ENCODE measurements around the gene TMX4. TPM values are rescaled to one million over a fixed set of nuclear protein-coding genes. Genes with fewer than 3 reads are reported as not detected.

The TMX4 gene
- total and polyA plus RNA-seq, 12 donors = 26.7 to 169 (median 115) TPM

DNA sequence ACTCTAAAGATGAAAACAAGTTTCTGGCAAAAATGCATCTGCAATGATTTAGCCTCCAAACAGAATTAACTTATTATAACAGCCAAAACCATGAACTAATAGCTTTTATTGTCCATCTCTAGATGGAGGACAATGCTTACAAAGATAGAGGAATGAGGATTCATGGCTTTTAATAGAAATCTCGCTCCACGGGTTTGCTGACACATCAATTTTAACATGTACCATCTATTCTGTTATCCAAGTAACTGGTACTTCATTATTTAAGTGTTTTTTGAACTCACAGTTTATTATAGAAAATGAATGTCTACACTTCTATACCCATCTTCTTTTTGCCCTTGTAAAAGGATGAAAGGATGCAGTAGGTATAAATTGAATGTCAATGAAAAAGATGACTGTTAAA is 10.8 kb downstream of the TMX4 start:
- WGBS, 2 donors = 91 to 92% methylated on average over 2 of the region's 2 CpGs
- Histone ChIP-seq H3K4me3 (no peak overlapping the region), H3K4me1 (peaks cover 0 to 35% (median 13%) of the 10 kb centered on the region in 9 donors), H3K27ac (no peak overlapping the region), H3K36me3 (peaks cover 0 to 38% (median 0%) of the 10 kb centered on the region in 9 donors), H3K27me3 (no peaks in the 10 kb centered on the region), H3K9me3 (no peaks in the 10 kb centered on the region)
- intact Hi-C loops (cut with DNase I) = no loop called here
- DNase-seq = no peak
- ATAC-seq = no peak
- TF ChIP-seq, protein P1, sequence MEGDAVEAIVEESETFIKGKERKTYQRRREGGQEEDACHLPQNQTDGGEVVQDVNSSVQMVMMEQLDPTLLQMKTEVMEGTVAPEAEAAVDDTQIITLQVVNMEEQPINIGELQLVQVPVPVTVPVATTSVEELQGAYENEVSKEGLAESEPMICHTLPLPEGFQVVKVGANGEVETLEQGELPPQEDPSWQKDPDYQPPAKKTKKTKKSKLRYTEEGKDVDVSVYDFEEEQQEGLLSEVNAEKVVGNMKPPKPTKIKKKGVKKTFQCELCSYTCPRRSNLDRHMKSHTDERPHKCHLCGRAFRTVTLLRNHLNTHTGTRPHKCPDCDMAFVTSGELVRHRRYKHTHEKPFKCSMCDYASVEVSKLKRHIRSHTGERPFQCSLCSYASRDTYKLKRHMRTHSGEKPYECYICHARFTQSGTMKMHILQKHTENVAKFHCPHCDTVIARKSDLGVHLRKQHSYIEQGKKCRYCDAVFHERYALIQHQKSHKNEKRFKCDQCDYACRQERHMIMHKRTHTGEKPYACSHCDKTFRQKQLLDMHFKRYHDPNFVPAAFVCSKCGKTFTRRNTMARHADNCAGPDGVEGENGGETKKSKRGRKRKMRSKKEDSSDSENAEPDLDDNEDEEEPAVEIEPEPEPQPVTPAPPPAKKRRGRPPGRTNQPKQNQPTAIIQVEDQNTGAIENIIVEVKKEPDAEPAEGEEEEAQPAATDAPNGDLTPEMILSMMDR (IDR thresholded peaks at IDR 0.05) = no peak

DNA sequence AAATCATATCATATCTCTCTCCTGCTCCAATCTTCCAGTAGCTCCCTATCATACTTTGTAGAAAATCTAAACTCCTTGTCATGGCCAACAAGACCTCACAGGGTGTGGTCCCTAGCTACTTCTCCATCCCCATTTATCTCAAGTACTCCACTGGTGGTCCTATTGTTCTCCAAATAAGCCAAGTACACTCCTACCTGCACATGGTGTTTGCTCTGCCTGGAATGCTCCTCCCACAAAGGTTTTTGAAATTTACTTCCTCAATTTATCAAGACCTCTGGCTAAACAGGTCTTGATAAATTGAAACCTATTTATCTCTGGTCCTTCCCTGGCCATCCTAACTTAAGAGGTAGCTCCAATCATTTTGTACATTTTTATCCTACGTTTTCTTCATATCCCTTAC is 12.1 kb downstream of the TMX4 start:
- H3K27ac ChIP-seq = no peak overlapping the region
- ATAC-seq (no peak), DNase-seq (no peak)
- no peaks in the 10 kb centered on the region for H3K27me3 ChIP-seq
- intact Hi-C loops (cut with DNase I) = no loop called here
- peaks cover 0 to 22% (median 8%) of the 10 kb centered on the region in 9 donors for H3K4me1 ChIP-seq
- no peak overlapping the region for H3K4me3 ChIP-seq
- peaks cover 0 to 50% (median 0%) of the 10 kb centered on the region in 9 donors for H3K36me3 ChIP-seq
- TF ChIP-seq, protein P1 (IDR thresholded peaks at IDR 0.05) = no peak
- WGBS, 2 donors = 95% methylated on average over 1 of the region's 1 CpG
- no peaks in the 10 kb centered on the region for H3K9me3 ChIP-seq

DNA sequence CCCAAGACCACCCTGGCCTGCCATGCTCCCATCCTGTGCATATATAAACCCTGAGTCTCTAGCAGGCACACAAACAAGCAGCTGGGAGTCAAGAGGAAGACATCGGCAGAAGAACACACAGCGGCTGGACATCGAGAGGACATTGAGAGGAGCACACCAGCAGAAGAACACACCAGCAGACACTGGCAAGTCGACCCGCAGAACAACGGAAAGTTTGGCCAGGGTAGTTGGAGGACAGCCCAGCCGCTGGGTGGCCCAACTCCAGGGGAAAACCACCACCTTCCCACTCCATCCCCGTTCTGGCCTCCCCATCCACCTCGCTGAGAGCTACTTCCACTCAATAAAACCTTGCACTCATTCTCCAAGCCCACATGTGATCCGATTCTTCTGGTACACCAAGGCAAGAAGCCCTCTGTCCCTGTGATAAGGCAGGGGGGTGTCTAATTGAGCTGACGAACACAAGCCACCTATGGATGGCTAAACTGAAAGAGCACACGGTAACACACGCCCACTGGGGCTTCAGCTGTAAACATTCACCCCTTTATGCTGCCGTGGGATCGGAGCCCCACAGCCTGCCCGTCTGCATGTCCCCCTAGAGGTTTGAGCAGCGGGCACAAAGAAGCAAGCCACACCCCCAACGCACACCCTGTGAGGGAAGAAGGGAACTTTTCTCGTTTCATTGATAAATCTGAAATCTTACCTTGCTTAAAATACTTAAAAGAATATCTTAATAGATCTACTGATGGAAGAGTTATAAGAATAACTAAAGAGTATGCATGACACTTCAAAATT is 13.8 kb downstream of the TMX4 start:
- H3K4me3 ChIP-seq = no peak overlapping the region
- ATAC-seq = peak in 5 of 8 donors; percentile 27 to 64 (median 54)
- H3K27ac ChIP-seq = no peak overlapping the region
- WGBS, 2 donors = 79 to 80% methylated on average over 19 of the region's 19 CpGs
- intact Hi-C loops (cut with DNase I) = no loop called here
- no peaks in the 10 kb centered on the region for H3K9me3 ChIP-seq
- peak in 1 of 2 donors; percentile 31 for DNase-seq
- peaks cover 0 to 17% (median 4%) of the 10 kb centered on the region in 9 donors for H3K4me1 ChIP-seq
- no peaks in the 10 kb centered on the region for H3K27me3 ChIP-seq
- TF ChIP-seq, protein P1 (IDR thresholded peaks at IDR 0.05) = no peak
- peaks cover 0 to 64% (median 3%) of the 10 kb centered on the region in 9 donors for H3K36me3 ChIP-seq

DNA sequence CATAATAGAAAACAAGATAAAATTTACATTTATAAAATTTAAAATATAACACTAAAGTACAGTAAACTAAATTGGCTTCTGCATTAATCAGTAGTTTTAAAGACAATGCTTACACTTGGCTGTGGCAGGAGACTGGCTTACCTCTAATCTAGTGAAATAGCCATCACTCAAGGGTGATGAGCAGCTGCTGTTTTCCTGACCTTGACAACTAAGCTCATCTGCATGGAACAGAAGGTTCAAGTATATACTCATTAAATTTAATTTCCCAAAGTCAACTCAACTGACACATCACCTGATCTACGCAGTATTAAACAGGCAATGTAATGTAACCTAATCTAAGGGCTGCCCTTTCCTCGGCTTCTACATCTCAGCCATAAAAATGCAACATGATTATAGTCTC is 14.5 kb downstream of the TMX4 start:
- Histone ChIP-seq H3K4me1 (peaks cover 0 to 17% (median 4%) of the 10 kb centered on the region in 9 donors), H3K36me3 (peaks cover 0 to 70% (median 8%) of the 10 kb centered on the region in 9 donors), H3K4me3 (no peak overlapping the region), H3K27me3 (no peaks in the 10 kb centered on the region), H3K27ac (no peak overlapping the region), H3K9me3 (no peaks in the 10 kb centered on the region)
- intact Hi-C loops (cut with DNase I) = no loop called here
- WGBS, 2 donors = 46 to 56% methylated on average over 2 of the region's 2 CpGs
- DNase-seq = no peak
- ATAC-seq = peak in 2 of 8 donors; percentile 33 to 39
- TF ChIP-seq, protein P1 (IDR thresholded peaks at IDR 0.05) = no peak
